ENCODE results near the gene PTPN6. TPM values are rescaled to one million over a fixed set of nuclear protein-coding genes. Genes with fewer than 3 reads are reported as not detected.

The PTPN6 gene
- total RNA-seq, 1 experiment from 2014 or later = 2.3 TPM

- POLR2A ChIA-PET (ENCODE audit: low non-redundant PET) = no interaction called here
- H3K4me3 ChIP-seq (ENCODE audit: low read depth, low read length, poor library complexity, severe bottlenecking) = no peak overlapping the region
- no peak for DNase-seq (ENCODE audit: low spot score)
- no peaks in the 10 kb centered on the region for H3K9me3 ChIP-seq (ENCODE audit: low read depth, low read length, poor library complexity, severe bottlenecking)
- H3K4me1 ChIP-seq (ENCODE audit: insufficient read depth, low read length, poor library complexity, severe bottlenecking) = peaks cover 16% of the 10 kb centered on the region
- no peaks in the 10 kb centered on the region for H3K27me3 ChIP-seq (replicated peaks; ENCODE audit: insufficient read depth, low read depth, low read length, poor library complexity)
- TF ChIP-seq CTCF (conservative IDR thresholded peaks at IDR 0.05; ENCODE audit: low read depth, low read length) (no peak), EZH2 (IDR thresholded peaks at IDR 0.05; ENCODE audit: borderline replicate concordance, low read depth, low read length, poor library complexity, severe bottlenecking) (no peak)
- no TSS peak for BruUV-seq (replicated peaks)
- peaks cover 59% of the 10 kb centered on the region for H3K36me3 ChIP-seq (ENCODE audit: insufficient read depth, low read length, poor library complexity, severe bottlenecking)
- peak overlapping the region; percentile 98 for H3K27ac ChIP-seq (ENCODE audit: low read depth, low read length, poor library complexity, severe bottlenecking)
- CTCF ChIA-PET = no interaction called here
- intact Hi-C loops (cut with micrococcal nuclease; ENCODE audit: unreplicated experiment) = loop anchor here (5.0 kb wide), 2 partner anchors 64 to 184 kb away; partner anchors contain the start of genes MLF2 and SPSB2
Measured at GRCh38 chr12:6936194-6936635, 14.9 kb upstream of the PTPN6 start.

- H3K9me3 ChIP-seq (ENCODE audit: low read depth, low read length, poor library complexity, severe bottlenecking) = no peaks in the 10 kb centered on the region
- DNase-seq (ENCODE audit: low spot score) = no peak
- H3K4me1 ChIP-seq (ENCODE audit: insufficient read depth, low read length, poor library complexity, severe bottlenecking) = peaks cover 16% of the 10 kb centered on the region
- intact Hi-C loops (cut with micrococcal nuclease; ENCODE audit: unreplicated experiment) = loop anchor here (5.0 kb wide), 2 partner anchors 65 to 185 kb away; partner anchors contain the start of genes MLF2 and SPSB2
- CTCF ChIA-PET = interaction anchor here (0.9 to 1.6 kb wide), 2 partner anchors 64 to 68 kb away, joined by 4 read pairs; partner anchors contain the start of gene SPSB2
- no peaks in the 10 kb centered on the region for H3K27me3 ChIP-seq (replicated peaks; ENCODE audit: insufficient read depth, low read depth, low read length, poor library complexity)
- peaks cover 65% of the 10 kb centered on the region for H3K36me3 ChIP-seq (ENCODE audit: insufficient read depth, low read length, poor library complexity, severe bottlenecking)
- POLR2A ChIA-PET (ENCODE audit: low non-redundant PET) = interaction anchor here (0.7 to 1.1 kb wide), 2 partner anchors 66 to 248 kb away, joined by 3 to 4 read pairs; partner anchors contain the start of gene ZNF384
- no peak for TF ChIP-seq EZH2 (IDR thresholded peaks at IDR 0.05; ENCODE audit: borderline replicate concordance, low read depth, low read length, poor library complexity, severe bottlenecking)
- TF ChIP-seq CTCF (conservative IDR thresholded peaks at IDR 0.05; ENCODE audit: low read depth, low read length) = no peak
- BruUV-seq (replicated peaks) = TSS peak; percentile 36
- peak overlapping the region; percentile 98 for H3K27ac ChIP-seq (ENCODE audit: low read depth, low read length, poor library complexity, severe bottlenecking)
- peak overlapping the region; percentile 62 for H3K4me3 ChIP-seq (ENCODE audit: low read depth, low read length, poor library complexity, severe bottlenecking)
Measured at GRCh38 chr12:6936636-6937480, 14.3 kb upstream of the PTPN6 start.

GRCh38 chr12:6937481-6938352 lies 13.4 kb upstream of the PTPN6 start:
- peak overlapping the region; percentile 62 for H3K4me3 ChIP-seq (ENCODE audit: low read depth, low read length, poor library complexity, severe bottlenecking)
- TF ChIP-seq CTCF (conservative IDR thresholded peaks at IDR 0.05; ENCODE audit: low read depth, low read length) (peak; percentile 99), EZH2 (IDR thresholded peaks at IDR 0.05; ENCODE audit: borderline replicate concordance, low read depth, low read length, poor library complexity, severe bottlenecking) (no peak)
- peak overlapping the region; percentile 98 for H3K27ac ChIP-seq (ENCODE audit: low read depth, low read length, poor library complexity, severe bottlenecking)
- BruUV-seq (replicated peaks) = TSS peak; percentile 70
- DNase-seq (ENCODE audit: low spot score) = peak; percentile 98
- no peaks in the 10 kb centered on the region for H3K9me3 ChIP-seq (ENCODE audit: low read depth, low read length, poor library complexity, severe bottlenecking)
- no peaks in the 10 kb centered on the region for H3K27me3 ChIP-seq (replicated peaks; ENCODE audit: insufficient read depth, low read depth, low read length, poor library complexity)
- peaks cover 65% of the 10 kb centered on the region for H3K36me3 ChIP-seq (ENCODE audit: insufficient read depth, low read length, poor library complexity, severe bottlenecking)
- ChIA-PET POLR2A (ENCODE audit: low non-redundant PET) (interaction anchor here (0.6 to 1.1 kb wide), 2 partner anchors 67 to 248 kb away, joined by 3 to 4 read pairs; partner anchors contain the start of gene ZNF384), CTCF (interaction anchor here (0.5 to 1.6 kb wide), 6 partner anchors 12 to 134 kb away, joined by 3 to 11 read pairs (median 4); partner anchors contain the start of genes LRRC23 and SPSB2)
- peaks cover 16% of the 10 kb centered on the region for H3K4me1 ChIP-seq (ENCODE audit: insufficient read depth, low read length, poor library complexity, severe bottlenecking)
- intact Hi-C loops (cut with micrococcal nuclease; ENCODE audit: unreplicated experiment) = loop anchor here (2.0 to 5.0 kb wide), 3 partner anchors 13 to 185 kb away; partner anchors contain the start of genes MLF2 and SPSB2

All from A673 (cell line).